Endothelial cell of umbilical vein (primary cell): ENCODE results near the gene MYOG. TPM values are rescaled to one million over a fixed set of nuclear protein-coding genes. Genes with fewer than 3 reads are reported as not detected.

Experiments
- BruUV-seq: library from RNA; stranded (reverse); fragments of 400-500 nt; replicated peaks from 2 replicates; lab custom pipeline; 2021; lab: Mats Ljungman, UMichigan
- CTCF ChIA-PET: fragments of 300-600, 350-600 bp; sonication (Branson Sonifier 250); formaldehyde crosslinking; loops from one replicate; lab custom pipeline; 2021; ENCODE audit warnings: antibody characterized with exemption, inconsistent platforms; lab: Charles Lee
- POLR2A ChIA-PET: fragments of 300-600, 350-600 bp; sonication (Branson Sonifier 250); formaldehyde crosslinking; loops from one replicate; lab custom pipeline; 2021; ENCODE audit warnings: antibody characterized with exemption, inconsistent platforms; lab: Charles Lee
- DNase-seq: peaks from one replicate; pipeline ENCODE4 v3.0.0-alpha.2; 2011; ENCODE audit warnings: low read depth, low spot score
- FAIRE-seq: peaks from 2 replicates; lab custom pipeline; 2011; peaks lifted over from hg19 to GRCh38; lab: Jason Lieb, UNC
- H2AFZ ChIP-seq: 2 replicates; pipeline ENCODE4 v1.6.0; 2012; ENCODE audit warnings: low read depth, low read length, control low read depth, inconsistent platforms
- H3K27ac ChIP-seq: 2 replicates; pipeline ENCODE4 v1.5.1; 2011; ENCODE audit warnings: low read depth, mild to moderate bottlenecking, control low read depth, low read length, moderate library complexity; ENCODE audit not compliant: insufficient read depth
- H3K27me3 ChIP-seq, 2 experiments: 2 replicates each; pipeline versions ENCODE4 v1.6.0 to v1.6.1; 2011; ENCODE audit warnings: low read length in 2 of 2, mixed read lengths in 1 of 2; ENCODE audit not compliant: control insufficient read depth in 2 of 2, insufficient read depth in 2 of 2
- H3K36me3 ChIP-seq, 2 experiments: 2 replicates in 1 of 2; 3 replicates in 1 of 2; pipeline ENCODE4 v1.5.1; 2011; ENCODE audit warnings: low read length in 2 of 2, mild to moderate bottlenecking in 1 of 2, moderate library complexity in 1 of 2; ENCODE audit not compliant: control insufficient read depth in 2 of 2, insufficient read depth in 2 of 2; ENCODE audit errors: extremely low read depth in 1 of 2
- H3K4me1 ChIP-seq: 3 replicates; pipeline ENCODE4 v1.5.1; 2011; ENCODE audit warnings: mild to moderate bottlenecking, low read length; ENCODE audit not compliant: control insufficient read depth, insufficient read depth; ENCODE audit errors: extremely low read depth
- H3K4me2 ChIP-seq: 2 replicates; pipeline ENCODE4 v1.6.1; 2011; ENCODE audit warnings: low read length, control low read depth, mixed read lengths; ENCODE audit not compliant: insufficient read depth
- H3K4me3 ChIP-seq, 3 experiments: fragments of 200-600 bp in 1 of 3; sonication (generic), shearing (Covaris generic) in 1 of 3; replicated peaks in 1 of 3; 2 replicates each; pipeline ENCODE4 v1.5.1; 2011 to 2016; ENCODE audit warnings: control low read depth in 3 of 3, low read length in 3 of 3, mild to moderate bottlenecking in 2 of 3, inconsistent platforms in 1 of 3, low read depth in 1 of 3, moderate library complexity in 1 of 3; ENCODE audit not compliant: insufficient read depth in 1 of 3
- H3K79me2 ChIP-seq: 2 replicates; pipeline ENCODE4 v1.6.0; 2012; ENCODE audit warnings: low read length, inconsistent platforms; ENCODE audit not compliant: control insufficient read depth, insufficient read depth
- H3K9ac ChIP-seq: replicated peaks from 2 replicates; pipeline ENCODE3; 2011; ENCODE audit warnings: low read length, control low read depth; ENCODE audit not compliant: insufficient read depth; ENCODE audit errors: extremely low read depth
- H3K9me1 ChIP-seq: replicated peaks from 3 replicates; pipeline ENCODE4 v1.6.0; 2011; ENCODE audit warnings: mild to moderate bottlenecking, low read length; ENCODE audit not compliant: control insufficient read depth, insufficient read depth; ENCODE audit errors: extremely low read depth
- H3K9me3 ChIP-seq: replicated peaks from 2 replicates; pipeline ENCODE4 v1.5.1; 2012; ENCODE audit warnings: low read length, inconsistent platforms; ENCODE audit not compliant: control insufficient read depth, insufficient read depth
- H4K20me1 ChIP-seq: replicated peaks from 2 replicates; pipeline ENCODE3; 2011; ENCODE audit warnings: mild to moderate bottlenecking, low read length; ENCODE audit not compliant: control insufficient read depth, insufficient read depth; ENCODE audit errors: extremely low read depth
- CTCF ChIP-seq, 2 donors: IDR thresholded peaks; 1 replicate in 1 of 2; 2 replicates in 1 of 2; pipeline ENCODE4 v1.5.1; 2011; ENCODE audit warnings: low read length in 2 of 2, mild to moderate bottlenecking in 2 of 2, moderate library complexity in 2 of 2, control low read depth in 1 of 2, inconsistent platforms in 1 of 2, low read depth in 1 of 2; ENCODE audit not compliant: insufficient read depth in 1 of 2; ENCODE audit errors: extremely low read depth in 1 of 2
- EZH2 ChIP-seq: IDR thresholded peaks from 2 replicates; pipeline ENCODE4 v1.6.1; 2012; ENCODE audit warnings: borderline replicate concordance, low read depth, mild to moderate bottlenecking, moderate library complexity, low read length, inconsistent platforms; ENCODE audit not compliant: severe bottlenecking
- FOS ChIP-seq: IDR thresholded peaks from 2 replicates; pipeline ENCODE4 v1.6.1; 2011; ENCODE audit warnings: mild to moderate bottlenecking, low read length, moderate library complexity, borderline replicate concordance; ENCODE audit not compliant: insufficient read depth
- GATA2 ChIP-seq: IDR thresholded peaks from 2 replicates; pipeline ENCODE4 v1.7.0; 2011; ENCODE audit warnings: low read depth, mild to moderate bottlenecking, moderate library complexity, mixed read lengths, low read length; ENCODE audit not compliant: insufficient read length, insufficient read depth
- MAX ChIP-seq: IDR thresholded peaks from 2 replicates; pipeline ENCODE4 v1.6.1; 2011; ENCODE audit not compliant: insufficient read depth, insufficient read length
- MYC ChIP-seq: IDR thresholded peaks from one replicate; pipeline ENCODE4 v1.6.1; 2011; ENCODE audit warnings: mild to moderate bottlenecking, low read depth, low read length
- POLR2A ChIP-seq: IDR thresholded peaks from 2 replicates; pipeline ENCODE4 v1.6.1; 2012; ENCODE audit warnings: low read depth, mild to moderate bottlenecking, control low read depth, low read length
- POLR2AphosphoS5 ChIP-seq: IDR thresholded peaks from 2 replicates; pipeline ENCODE4 v1.6.1; 2012; ENCODE audit warnings: low read depth, mild to moderate bottlenecking, control low read depth, low read length, moderate library complexity; ENCODE audit not compliant: insufficient read depth
- dilution Hi-C: fragments of 300-500 bp; cut with MboI; formaldehyde crosslinking; loops from one replicate; pipeline ENCODE4 v1.15.0; 2019; ENCODE audit warnings: low sequenced_read_pairs; ENCODE audit not compliant: extremely low pct_ligation_motif_present
- intact Hi-C: fragments of 100-400 bp; cut with micrococcal nuclease; formaldehyde crosslinking; loops from one replicate; pipeline ENCODE4 v1.10.0; 2022
- polyA plus RNA-seq, 4 experiments: library from polyadenylated mRNA; depleted of rRNA in 3 of 4; stranded (reverse) in 3 of 4; unstranded in 1 of 4; fragments of >200 nt; gene quantifications; 2 replicates each; pipeline versions ENCODE4 v1.2.1 to v1.2.3, GENCODE V29; 2011 to 2012; ENCODE audit warnings: missing spikeins in 1 of 4
- total RNA-seq: library from RNA; stranded (reverse); gene quantifications from 2 replicates; pipeline ENCODE4 v1.2.3, GENCODE V29; 2021

MYOG gene
- total and polyA plus RNA-seq, 2 donors (not counting 3 experiments of a cell fraction or from before 2014, with no cell fraction given) = not detected

- CTCF ChIA-PET = interaction anchor here (7.5 kb wide), 1 partner anchor 9 kb away, joined by 33 read pairs; no protein-coding TSS in a partner anchor
- no peak for FAIRE-seq
- H3K36me3 ChIP-seq = no peaks in the 10 kb centered on the region
- H3K4me3 ChIP-seq = no peak overlapping the region
- no peaks in the 10 kb centered on the region for H3K4me1 ChIP-seq
- intact Hi-C loops (no loop called here), dilution Hi-C loops (no loop called here)
- peaks cover 0 to under 1% of the 10 kb centered on the region in 2 experiments for H3K27me3 ChIP-seq
- POLR2A ChIA-PET = no interaction called here
- no peak overlapping the region for H2AFZ ChIP-seq
- TF ChIP-seq EZH2 (no peak), MAX (no peak), MYC (no peak), GATA2 (no peak), FOS (no peak), CTCF (IDR thresholded peaks at IDR 0.05; ENCODE audit: extremely low read depth in 1 of 2, insufficient read depth in 1 of 2, low read depth in 1 of 2, low read length in 2 of 2) (no peak), POLR2AphosphoS5 (no peak), POLR2A (no peak)
- H3K9me1 ChIP-seq = no peaks in the 10 kb centered on the region
- H3K9me3 ChIP-seq = no peaks in the 10 kb centered on the region
- no peak overlapping the region for H3K9ac ChIP-seq
- BruUV-seq = no TSS peak
- DNase-seq = no peak
- no peak overlapping the region for H3K27ac ChIP-seq
- no peaks in the 10 kb centered on the region for H4K20me1 ChIP-seq
- no peaks in the 10 kb centered on the region for H3K79me2 ChIP-seq
- no peak overlapping the region for H3K4me2 ChIP-seq
These were observed 36.7 kb downstream of the MYOG start for GRCh38 chr1:203049077-203049476.
